ENCODE measurements around the gene MAP2K5.

- no peak for TF ChIP-seq CTCF (conservative IDR thresholded peaks at IDR 0.05; ENCODE audit: low read length)
- no peak for TF ChIP-seq EZH2phosphoT487 (IDR thresholded peaks at IDR 0.05; ENCODE audit: borderline replicate concordance)
Measured at GRCh38 chr15:67603063-67603462, 60.6 kb downstream of the MAP2K5 start.
